GM12864 (cell line): ENCODE data around the gene ZFP36.
"Not testable (repeated sequence)": the region's sequence is repeated elsewhere in the genome, so short reads cannot be mapped to it uniquely, and the experiment has no call there.

Experiments
- DNase-seq: peaks from one replicate; pipeline ENCODE4 v3.0.0-alpha.2; 2011; ENCODE audit warnings: low read depth
- H3K4me3 ChIP-seq: 2 replicates; pipeline ENCODE4 v1.5.1; 2011; ENCODE audit warnings: mild to moderate bottlenecking, low read depth, low read length, control low read depth
- TF ChIP-seq, protein P1 (sequence below): IDR thresholded peaks from 2 replicates; pipeline ENCODE4 v1.5.1; 2011; ENCODE audit warnings: low read depth, mild to moderate bottlenecking, moderate library complexity, low read length, control low read depth, inconsistent platforms; ENCODE audit errors: missing control alignments

The ZFP36 gene

GRCh38 chr19:39369200-39369599 is 37.4 kb upstream of the ZFP36 start:
- H3K4me3 ChIP-seq: no peak overlapping the region
- no peak for DNase-seq
- TF ChIP-seq, protein P1, sequence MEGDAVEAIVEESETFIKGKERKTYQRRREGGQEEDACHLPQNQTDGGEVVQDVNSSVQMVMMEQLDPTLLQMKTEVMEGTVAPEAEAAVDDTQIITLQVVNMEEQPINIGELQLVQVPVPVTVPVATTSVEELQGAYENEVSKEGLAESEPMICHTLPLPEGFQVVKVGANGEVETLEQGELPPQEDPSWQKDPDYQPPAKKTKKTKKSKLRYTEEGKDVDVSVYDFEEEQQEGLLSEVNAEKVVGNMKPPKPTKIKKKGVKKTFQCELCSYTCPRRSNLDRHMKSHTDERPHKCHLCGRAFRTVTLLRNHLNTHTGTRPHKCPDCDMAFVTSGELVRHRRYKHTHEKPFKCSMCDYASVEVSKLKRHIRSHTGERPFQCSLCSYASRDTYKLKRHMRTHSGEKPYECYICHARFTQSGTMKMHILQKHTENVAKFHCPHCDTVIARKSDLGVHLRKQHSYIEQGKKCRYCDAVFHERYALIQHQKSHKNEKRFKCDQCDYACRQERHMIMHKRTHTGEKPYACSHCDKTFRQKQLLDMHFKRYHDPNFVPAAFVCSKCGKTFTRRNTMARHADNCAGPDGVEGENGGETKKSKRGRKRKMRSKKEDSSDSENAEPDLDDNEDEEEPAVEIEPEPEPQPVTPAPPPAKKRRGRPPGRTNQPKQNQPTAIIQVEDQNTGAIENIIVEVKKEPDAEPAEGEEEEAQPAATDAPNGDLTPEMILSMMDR: no peak

- TF ChIP-seq, protein P1: no peak
- no peak for DNase-seq
- no peak overlapping the region for H3K4me3 ChIP-seq
Observed at GRCh38 chr19:39370735-39371134, 35.9 kb upstream of the ZFP36 start.

DNA sequence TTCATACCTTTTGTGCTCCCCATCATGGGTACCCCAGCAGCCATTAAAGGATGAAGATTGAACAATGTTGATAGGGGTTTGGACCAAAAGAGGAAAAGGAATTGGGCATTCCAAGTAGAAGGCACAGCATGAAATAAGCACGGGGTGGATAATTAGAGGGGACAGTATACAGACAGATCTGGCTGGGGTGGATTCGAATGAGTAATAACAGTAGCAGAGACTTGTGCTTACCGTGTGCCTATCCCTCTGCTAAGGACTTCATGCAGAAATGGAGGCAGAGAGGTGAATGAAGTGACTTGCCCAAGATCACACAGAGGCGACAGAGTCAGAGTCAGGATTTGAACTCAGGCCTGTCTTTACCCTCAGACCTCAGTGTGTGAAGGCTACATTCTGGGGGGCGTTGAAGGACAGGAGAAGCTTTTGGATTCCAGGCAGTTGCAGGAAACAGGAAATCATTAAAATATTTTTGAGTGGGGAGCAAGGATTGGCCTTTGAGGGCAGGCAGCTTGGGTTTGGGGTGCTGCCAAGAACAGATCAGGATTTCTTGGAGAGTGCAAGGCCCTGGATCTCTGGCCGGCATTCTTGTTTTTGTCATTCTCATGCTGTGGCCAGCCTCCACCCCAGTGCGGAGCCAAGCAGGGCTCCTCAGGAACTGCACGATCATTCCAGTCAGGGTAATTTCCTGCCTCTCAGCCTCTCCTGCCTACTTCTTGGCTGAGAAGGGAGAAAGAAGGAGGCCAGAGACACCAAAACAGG is 34.4 kb upstream of the ZFP36 start:
- DNase-seq: no peak
- no peak overlapping the region for H3K4me3 ChIP-seq
- TF ChIP-seq, protein P1: no peak

- H3K4me3 ChIP-seq: no peak overlapping the region
- DNase-seq: no peak
- TF ChIP-seq, protein P1: no peak
Observed at GRCh38 chr19:39372941-39373340, 33.7 kb upstream of the ZFP36 start.

DNA sequence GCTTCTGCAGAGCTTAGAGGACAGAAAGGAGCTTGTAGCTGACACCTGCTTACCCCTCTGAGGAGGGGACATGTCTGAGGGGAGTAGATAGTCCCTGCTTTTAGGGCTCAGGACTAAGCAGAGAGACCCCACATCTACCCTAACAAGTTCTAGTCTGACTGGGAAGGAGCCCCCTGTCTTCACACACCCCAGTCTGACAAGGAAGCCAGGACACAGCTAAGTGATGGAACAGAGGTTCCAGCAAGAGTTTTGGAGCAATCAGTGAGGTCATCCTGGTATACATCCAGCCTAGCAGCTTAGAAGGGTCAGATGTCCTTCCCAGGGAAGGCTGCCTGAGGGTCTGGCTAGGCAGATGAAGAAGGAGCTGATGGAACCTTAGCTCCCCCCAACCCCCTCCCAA is 30.7 kb upstream of the ZFP36 start:
- TF ChIP-seq, protein P1: no peak
- no peak for DNase-seq
- no peak overlapping the region for H3K4me3 ChIP-seq

- H3K4me3 ChIP-seq: no peak overlapping the region
- TF ChIP-seq, protein P1: no peak
- DNase-seq: no peak
Observed at GRCh38 chr19:39377373-39378362, 29.0 kb upstream of the ZFP36 start.

DNA sequence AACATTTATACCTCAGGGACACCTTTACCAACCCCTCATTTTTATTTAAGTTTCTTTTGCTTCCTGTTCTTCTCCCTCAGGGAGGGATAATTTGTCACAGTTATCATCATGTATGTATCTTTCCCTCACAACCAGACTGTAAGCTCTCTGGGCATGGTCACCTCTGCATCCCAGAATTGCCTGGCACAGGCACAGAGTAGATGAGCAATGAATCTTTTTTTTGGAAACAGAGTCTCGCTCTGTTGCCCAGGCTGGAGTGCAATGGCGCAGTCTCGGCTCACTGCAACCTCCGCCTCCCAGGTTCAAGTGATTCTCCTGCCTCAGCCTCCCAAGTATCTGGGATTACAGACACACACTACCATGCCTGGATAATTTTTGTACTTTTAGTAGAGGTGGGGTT is 27.3 kb upstream of the ZFP36 start:
- not testable (repeated sequence) for H3K4me3 ChIP-seq, DNase-seq
